Heart right ventricle (tissue), 16 donors: ENCODE data around the gene EYS. TPM values are rescaled to one million over a fixed set of nuclear protein-coding genes. Genes with fewer than 3 reads are reported as not detected.

ENCODE experiments used
- ATAC-seq, 8 donors: fragments of 200-7000 bp; cut with Tn5 transposase; one replicate each; pipeline ENCODE4 v1.9.1; 2020; ENCODE audit warnings: mild to moderate bottlenecking in 8 of 8, moderate library complexity in 8 of 8, moderate number of reproducible peaks in 1 of 8
- DNase-seq, 2 donors: peaks; one replicate each; pipeline ENCODE4 v3.0.0-alpha.2; 2020
- H3K27ac ChIP-seq, 10 donors: fragments of 200-600 bp; sonication (generic) in 2 of 10; one replicate each; pipeline versions ENCODE4 v1.5.0 to v1.8.0; 2020 to 2022; ENCODE audit warnings: mild to moderate bottlenecking in 3 of 10
- H3K27me3 ChIP-seq, 7 donors: fragments of 200-600 bp; one replicate each; pipeline ENCODE4 v1.8.0; 2021 to 2022; ENCODE audit warnings: mild to moderate bottlenecking in 2 of 7
- H3K36me3 ChIP-seq, 9 donors: fragments of 200-600 bp; sonication (generic) in 1 of 9; one replicate each; pipeline versions ENCODE4 v1.5.0 to v1.8.0; 2020 to 2022; ENCODE audit warnings: mild to moderate bottlenecking in 2 of 9
- H3K4me1 ChIP-seq, 9 donors: fragments of 200-600 bp; sonication (generic) in 1 of 9; one replicate each; pipeline versions ENCODE4 v1.5.0 to v1.8.0; 2020 to 2022; ENCODE audit warnings: mild to moderate bottlenecking in 4 of 9
- H3K4me3 ChIP-seq, 10 donors: fragments of 200-600 bp; sonication (generic) in 2 of 10; one replicate each; pipeline versions ENCODE4 v1.5.0 to v1.8.0; 2020 to 2022; ENCODE audit warnings: mild to moderate bottlenecking in 7 of 10, moderate library complexity in 2 of 10
- H3K9me3 ChIP-seq, 11 donors: fragments of 200-600 bp in 10 of 11; sonication (generic) in 2 of 11; one replicate each; pipeline versions ENCODE4 v1.5.0 to v1.8.0; 2013 to 2022; ENCODE audit warnings: mild to moderate bottlenecking in 2 of 11, control low read depth in 1 of 11, moderate library complexity in 1 of 11
- CTCF ChIP-seq, 9 donors: fragments of 200-600 bp; sonication (generic) in 2 of 9; IDR thresholded peaks; one replicate each; pipeline versions ENCODE4 v1.5.0 to v1.8.0; 2021 to 2022; ENCODE audit warnings: antibody characterized with exemption in 9 of 9, mild to moderate bottlenecking in 5 of 9, moderate library complexity in 1 of 9
- WGBS, 2 donors: extraction: QIAGEN DNeasy Blood & Tissue Kit; methylation state at CpG; one replicate each; pipeline ENCODE4 v1.1.7; 2013; ENCODE audit warnings: inconsistent platforms in 1 of 2; 5-methylcytosine and 5-hydroxymethylcytosine counted together
- intact Hi-C, 10 donors: fragments of 100-400 bp; cut with DNase I; formaldehyde crosslinking; loops; one replicate each; pipeline versions ENCODE4 v1.11.1 to v1.14.2; 2022
- polyA plus RNA-seq, 2 donors: library from polyadenylated mRNA; stranded (reverse); fragments of 200-250 nt; gene quantifications; one replicate each; pipeline ENCODE4 v1.2.3, GENCODE V29; 2013
- total RNA-seq, 10 donors: library from RNA; stranded (reverse); fragmentation: NEBNext Ultra II Directional in 3 of 10; extraction: Animal tissue kit (Norgen Biotek cat#: 25700) in 3 of 10; gene quantifications; one replicate each; pipeline versions ENCODE4 v1.2.1 to v1.2.4, GENCODE V29; 2021 to 2023
- donor health status: Arrhythmogenic right ventricular cardiomyopathy.
- donor health status: ischemic (EF 13 %, LVEDD 7.1; RV severe dilation, severe dysfunction).
- donor health status: healthy with polysubstance abuse.
- donor health status: DM: no; HTN: yes; CAD: no.
- donor health status: DM: no; HTN: no; CAD: no.
- donor health status: ischemic (EF 25% LVEDD 6.9; RV normal size, moderate dysfunction).
- donor health status: ischemic (EF 25% LVEDD 5.7; RV mildly dilated, moderate dysfunction).
- donor health status: healthy.
- donor health status: DM: yes; HTN: yes; CAD: no.
- donor health status: Ischemic cardiomyopathy.
- donor health status: ischemic (EF 35%, LVEDD 5.7; RV mildly dilated, moderate dysfunction).
- donor health status: nonischemic (EF 11% LVEDD 7.7; RV severe dilation, severe dysfunction).
- donor health status: DM: yes; HTN: yes; CAD: no.
- donor health status: PGD.
- donor health status: ischemic (EF 29% LVEDD 5.4; RV normal size, mild dysfunction).
- donor health status: nonischemic (EF 23%, LVEDD 6.1; RV moderate dilation, normal function).

The EYS gene
- total and polyA plus RNA-seq, 12 donors = 0.02 to 0.40 (median 0.18) TPM; not detected in 8

- H3K36me3 ChIP-seq = no peaks in the 10 kb centered on the region
- WGBS, 2 donors = 25 to 33% methylated on average over 1 of the region's 1 CpG
- ATAC-seq (no peak), DNase-seq (no peak)
- H3K27ac ChIP-seq = no peak overlapping the region
- no peaks in the 10 kb centered on the region for H3K4me1 ChIP-seq
- no peak for TF ChIP-seq CTCF (IDR thresholded peaks at IDR 0.05)
- intact Hi-C loops = no loop called here
- H3K27me3 ChIP-seq = no peaks in the 10 kb centered on the region
- H3K9me3 ChIP-seq = peaks cover 0 to 5% (median 0%) of the 10 kb centered on the region in 11 donors
- no peak overlapping the region for H3K4me3 ChIP-seq
Observed at GRCh38 chr6:64737418-64737817, 969.6 kb downstream of the EYS start.

- ATAC-seq = no peak
- H3K27ac ChIP-seq = no peak overlapping the region
- 60 to 61% methylated on average over 4 of the region's 4 CpGs for WGBS, 2 donors
- no peak for TF ChIP-seq CTCF (IDR thresholded peaks at IDR 0.05)
- intact Hi-C loops = no loop called here
- peaks cover 0 to 5% (median 0%) of the 10 kb centered on the region in 11 donors for H3K9me3 ChIP-seq
- H3K4me1 ChIP-seq = no peaks in the 10 kb centered on the region
- DNase-seq = no peak
- no peaks in the 10 kb centered on the region for H3K27me3 ChIP-seq
- H3K36me3 ChIP-seq = no peaks in the 10 kb centered on the region
- no peak overlapping the region for H3K4me3 ChIP-seq
Observed at GRCh38 chr6:64736421-64736950, 970.5 kb downstream of the EYS start.

GRCh38 chr6:64733433-64733832, 973.6 kb downstream of the EYS start:
- peaks cover 0 to 5% (median 0%) of the 10 kb centered on the region in 11 donors for H3K9me3 ChIP-seq
- no peaks in the 10 kb centered on the region for H3K36me3 ChIP-seq
- H3K27me3 ChIP-seq = no peaks in the 10 kb centered on the region
- DNase-seq = no peak
- H3K4me3 ChIP-seq = no peak overlapping the region
- 95% methylated on average over 4 of the region's 4 CpGs for WGBS, 2 donors
- no peak for ATAC-seq
- H3K4me1 ChIP-seq = no peaks in the 10 kb centered on the region
- no peak for TF ChIP-seq CTCF (IDR thresholded peaks at IDR 0.05)
- intact Hi-C loops = no loop called here
- H3K27ac ChIP-seq = no peak overlapping the region

- no peaks in the 10 kb centered on the region for H3K36me3 ChIP-seq
- H3K9me3 ChIP-seq = peaks cover 0 to 9% (median 0%) of the 10 kb centered on the region in 11 donors
- no peak for TF ChIP-seq CTCF (IDR thresholded peaks at IDR 0.05)
- H3K27me3 ChIP-seq = no peaks in the 10 kb centered on the region
- no peak overlapping the region for H3K27ac ChIP-seq
- no peaks in the 10 kb centered on the region for H3K4me1 ChIP-seq
- ATAC-seq = no peak
- H3K4me3 ChIP-seq = no peak overlapping the region
- intact Hi-C loops = no loop called here
- no peak for DNase-seq
Observed at GRCh38 chr6:64732888-64733287, 974.1 kb downstream of the EYS start.
